HepG2 (cell line): ENCODE measurements around the gene GPR17. TPM values are rescaled to one million over a fixed set of nuclear protein-coding genes. Genes with fewer than 3 reads are reported as not detected.
A peak's percentile ranks its signal among the peaks of the same experiment; 100 is the strongest.

ENCODE experiments used
- ATF3 ChIP-seq: sonication (generic); formaldehyde crosslinking; IDR thresholded peaks from 2 replicates; pipeline ENCODE4 v1.4.0; 2020; ENCODE audit warnings: missing genetic modification reagents
- BCL3 ChIP-seq: sonication (generic); formaldehyde crosslinking; IDR thresholded peaks from 2 replicates; pipeline ENCODE4 v1.5.1; 2020; ENCODE audit warnings: mild to moderate bottlenecking, missing genetic modification reagents, moderate library complexity
- BCLAF1 ChIP-seq: fragments of 450-650 bp; IDR thresholded peaks from 2 replicates; pipeline ENCODE4 v1.6.1; 2017; ENCODE audit warnings: mild to moderate bottlenecking
- CBX2 ChIP-seq, 2 experiments: fragments of 200-600 bp in 1 of 2; sonication (generic); formaldehyde crosslinking in 1 of 2; IDR thresholded peaks; 2 replicates each; pipeline versions ENCODE4 v1.7.0 to v1.8.1; 2018 to 2022; ENCODE audit warnings: low read depth in 2 of 2, low read length in 1 of 2, mild to moderate bottlenecking in 1 of 2, missing genetic modification reagents in 1 of 2
- CENPBD1 ChIP-seq: sonication (generic); formaldehyde crosslinking; IDR thresholded peaks from 2 replicates; pipeline ENCODE4 v1.8.0; 2022; ENCODE audit warnings: missing genetic modification reagents, low read depth, mild to moderate bottlenecking, borderline replicate concordance
- DR1 ChIP-seq: sonication (generic); formaldehyde crosslinking; IDR thresholded peaks from 2 replicates; pipeline ENCODE4 v1.8.0; 2021; ENCODE audit warnings: mild to moderate bottlenecking, missing genetic modification reagents, inconsistent platforms
- FLYWCH1 ChIP-seq: sonication (generic); formaldehyde crosslinking; IDR thresholded peaks from 2 replicates; pipeline ENCODE4 v1.8.1; 2023; ENCODE audit warnings: mild to moderate bottlenecking, missing genetic modification reagents
- NONO ChIP-seq, 2 experiments: fragments of 450-650 bp in 1 of 2; sonication (generic) in 1 of 2; formaldehyde crosslinking in 1 of 2; IDR thresholded peaks in 1 of 2; conservative IDR thresholded peaks in 1 of 2; 2 replicates each; pipeline versions ENCODE4 v1.6.1 to v1.8.0; 2017 to 2022; ENCODE audit warnings: mild to moderate bottlenecking in 1 of 2, missing genetic modification reagents in 1 of 2, moderate library complexity in 1 of 2
- PAWR ChIP-seq: sonication (generic); formaldehyde crosslinking; IDR thresholded peaks from 2 replicates; pipeline ENCODE4 v1.4.0; 2020; ENCODE audit warnings: missing genetic modification reagents, mild to moderate bottlenecking, borderline replicate concordance
- PITX1 ChIP-seq: sonication (generic); formaldehyde crosslinking; IDR thresholded peaks from 2 replicates; pipeline ENCODE4 v1.5.1; 2020; ENCODE audit warnings: mild to moderate bottlenecking, missing genetic modification reagents
- RORA ChIP-seq: sonication (generic); formaldehyde crosslinking; IDR thresholded peaks from 2 replicates; pipeline ENCODE4 v1.5.0; 2020; ENCODE audit warnings: mild to moderate bottlenecking, missing genetic modification reagents, moderate library complexity
- SIX1 ChIP-seq: sonication (generic); formaldehyde crosslinking; IDR thresholded peaks from 2 replicates; pipeline ENCODE4 v1.4.0; 2020; ENCODE audit warnings: missing genetic modification reagents, borderline replicate concordance
- SPEN ChIP-seq: sonication (generic); formaldehyde crosslinking; IDR thresholded peaks from 2 replicates; pipeline ENCODE4 v1.5.1; 2020; ENCODE audit warnings: low read depth, mild to moderate bottlenecking, missing genetic modification reagents
- YY1 ChIP-seq: IDR thresholded peaks from 2 replicates; pipeline ENCODE4 v1.6.1; 2011; ENCODE audit warnings: low read length, low read depth, moderate library complexity, mild to moderate bottlenecking; ENCODE audit not compliant: insufficient read depth, insufficient replicate concordance
- ZBTB14 ChIP-seq: sonication (generic); formaldehyde crosslinking; IDR thresholded peaks from 2 replicates; pipeline ENCODE4 v1.4.0; 2020; ENCODE audit warnings: missing genetic modification reagents
- ZBTB21 ChIP-seq: sonication (generic); formaldehyde crosslinking; IDR thresholded peaks from 2 replicates; pipeline ENCODE4 v1.4.0; 2020; ENCODE audit warnings: missing genetic modification reagents
- ZC3H13 ChIP-seq: sonication (generic); formaldehyde crosslinking; IDR thresholded peaks from 2 replicates; pipeline ENCODE4 v1.8.1; 2023; ENCODE audit warnings: mild to moderate bottlenecking, missing genetic modification reagents, moderate library complexity
- ZFX ChIP-seq: sonication (generic); formaldehyde crosslinking; IDR thresholded peaks from 2 replicates; pipeline ENCODE4 v1.4.0; 2020; ENCODE audit warnings: mild to moderate bottlenecking, low read depth, missing genetic modification reagents, moderate library complexity
- ZNF256 ChIP-seq: sonication (generic); formaldehyde crosslinking; conservative IDR thresholded peaks from 2 replicates; pipeline ENCODE4 v1.4.0; 2020; ENCODE audit warnings: missing genetic modification reagents
- ZNF34 ChIP-seq: sonication (generic); formaldehyde crosslinking; IDR thresholded peaks from 2 replicates; pipeline ENCODE4 v1.4.0; 2020; ENCODE audit warnings: mild to moderate bottlenecking, missing genetic modification reagents, borderline replicate concordance
- ZNF432 ChIP-seq: sonication (generic); formaldehyde crosslinking; IDR thresholded peaks from 2 replicates; pipeline ENCODE4 v1.5.0; 2020; ENCODE audit warnings: missing genetic modification reagents, mild to moderate bottlenecking, borderline replicate concordance
- ZNF703 ChIP-seq: sonication (generic); formaldehyde crosslinking; IDR thresholded peaks from 2 replicates; pipeline ENCODE4 v1.5.1; 2020; ENCODE audit warnings: missing genetic modification reagents, mild to moderate bottlenecking, moderate library complexity, borderline replicate concordance
- polyA plus RNA-seq, 8 experiments: library from polyadenylated mRNA; depleted of rRNA in 3 of 8; stranded (reverse) in 7 of 8; unstranded in 1 of 8; fragments of >200 nt; fragmentation: Illumina TruSeq in 4 of 8; extraction: Trizol in 4 of 8; gene quantifications; 2 replicates each; pipeline versions ENCODE4 v1.2.1 to v1.2.3, GENCODE V29; 2011 to 2016; ENCODE audit warnings: low read depth in 4 of 8, missing spikeins in 1 of 8, mixed read lengths in 1 of 8; ENCODE audit not compliant: insufficient read depth in 1 of 8
- total RNA-seq, 5 experiments: library from RNA; depleted of rRNA; stranded (reverse); fragments of >200 nt; fragmentation: Illumina TruSeq; extraction: Trizol; gene quantifications; 2 replicates each; pipeline ENCODE4 v1.2.3, GENCODE V29; 2016; ENCODE audit warnings: low read depth in 1 of 5

GPR17 gene
- total and polyA plus RNA-seq, 2 of the 13 experiments (the other 11 are each of a cell fraction or from before 2014, with no cell fraction given): not detected

GRCh38 chr2:127674241-127675209, 28.6 kb downstream of the GPR17 start (continued):
- 0 out of 2 replicates have a peak, but pooled peaks have one; percentile 21 for TF ChIP-seq BCL3
- no peak for TF ChIP-seq BCLAF1
- TF ChIP-seq RORA (CRISPR knock-in tag): no peak
- no peak for TF ChIP-seq ZNF703 (CRISPR knock-in tag)
- no peak for TF ChIP-seq DR1 (CRISPR knock-in tag)
- no peak for TF ChIP-seq PITX1 (CRISPR knock-in tag)
- no peak for TF ChIP-seq CENPBD1
- no peak for TF ChIP-seq ZNF256 (CRISPR knock-in tag)
- no peak for TF ChIP-seq FLYWCH1 (CRISPR knock-in tag)
- 0 out of 2 replicates have a peak, but pooled peaks have one; percentile 12 for TF ChIP-seq ZFX
- no peak for TF ChIP-seq ATF3 (CRISPR knock-in tag)
- no peak for TF ChIP-seq YY1
- no peak for TF ChIP-seq SIX1
- no peak for TF ChIP-seq ZBTB14 (CRISPR knock-in tag)
- no peak for TF ChIP-seq PAWR (CRISPR knock-in tag)
- no peak for TF ChIP-seq SPEN (CRISPR knock-in tag)
- no peak for TF ChIP-seq ZC3H13 (CRISPR knock-in tag)
- no peak for TF ChIP-seq CBX2 (IDR thresholded peaks at IDR 0.05; ENCODE audit: low read depth, low read length)
- no peak for TF ChIP-seq CBX2 (CRISPR knock-in tag; IDR thresholded peaks at IDR 0.05; ENCODE audit: low read depth)
- TF ChIP-seq ZNF432: no peak
- no peak for TF ChIP-seq NONO (IDR thresholded peaks at IDR 0.05)
- peak; percentile 60 for TF ChIP-seq NONO (CRISPR knock-in tag; conservative IDR thresholded peaks at IDR 0.05)
- TF ChIP-seq ZBTB21 (CRISPR knock-in tag): no peak
- no peak for TF ChIP-seq ZNF34
